IMR-90 (cell line): ENCODE measurements around the gene RFPL3. TPM values are rescaled to one million over a fixed set of nuclear protein-coding genes. Genes with fewer than 3 reads are reported as not detected.

Source experiments
- ATAC-seq: fragments of 200-7000 bp; cut with Tn5 transposase; 2 replicates; pipeline ENCODE4 v1.9.1; 2020; ENCODE audit warnings: low read depth, mild to moderate bottlenecking, moderate library complexity
- BruUV-seq: library from RNA; stranded (reverse); fragments of 400-500 nt; replicated peaks from 2 replicates; lab custom pipeline; 2021; lab: Mats Ljungman, UMichigan
- CTCF ChIA-PET: fragments of 300-600 bp; formaldehyde crosslinking; extraction: SDS; loops from one replicate; lab custom pipeline; 2021; ENCODE audit warnings: antibody characterized with exemption; lab: Yijun Ruan, JAX
- POLR2A ChIA-PET: fragments of 300-600 bp; sonication (Branson Sonifier 250); formaldehyde crosslinking; loops from one replicate; lab custom pipeline; 2022; ENCODE audit warnings: antibody characterized with exemption; ENCODE audit not compliant: unreplicated experiment; lab: Charles Lee
- DNase-seq: peaks from one replicate; pipeline ENCODE4 v3.0.0; 2013
- H2AFZ ChIP-seq: replicated peaks from 2 replicates; pipeline ENCODE3; 2013; ENCODE audit warnings: low read length, mild to moderate bottlenecking; ENCODE audit not compliant: poor library complexity
- H2AK5ac ChIP-seq: 2 replicates; pipeline ENCODE4 v1.6.1; 2013; ENCODE audit warnings: low read depth, low read length, inconsistent platforms
- H2AK9ac ChIP-seq: replicated peaks from 2 replicates; pipeline ENCODE3; 2013; ENCODE audit warnings: mild to moderate bottlenecking, low read depth, low read length, moderate library complexity; ENCODE audit not compliant: poor library complexity
- H2BK120ac ChIP-seq: 2 replicates; pipeline ENCODE4 v1.6.1; 2013; ENCODE audit warnings: low read depth, low read length, inconsistent platforms
- H2BK15ac ChIP-seq: 3 replicates; pipeline ENCODE4 v1.6.1; 2013; ENCODE audit warnings: low read depth, low read length, inconsistent platforms
- H2BK20ac ChIP-seq: 2 replicates; pipeline ENCODE4 v1.6.1; 2013; ENCODE audit warnings: low read depth, mild to moderate bottlenecking, inconsistent platforms, low read length, moderate library complexity
- H2BK5ac ChIP-seq: 2 replicates; pipeline ENCODE4 v1.6.1; 2013; ENCODE audit warnings: mild to moderate bottlenecking, low read depth, low read length, inconsistent platforms; ENCODE audit not compliant: poor library complexity, severe bottlenecking
- H3K14ac ChIP-seq: replicated peaks from 2 replicates; pipeline ENCODE4 v1.6.1; 2013; ENCODE audit warnings: low read depth, low read length, inconsistent platforms
- H3K18ac ChIP-seq: 2 replicates; pipeline ENCODE4 v1.6.1; 2013; ENCODE audit warnings: low read depth, low read length, control low read depth
- H3K23ac ChIP-seq: 2 replicates; pipeline ENCODE4 v1.6.1; 2013; ENCODE audit warnings: low read depth, low read length, inconsistent platforms
- H3K27ac ChIP-seq: 2 replicates; pipeline ENCODE4 v1.5.1; 2013; ENCODE audit warnings: mild to moderate bottlenecking, control low read depth, low read length; ENCODE audit not compliant: insufficient read depth
- H3K27me3 ChIP-seq: 2 replicates; pipeline ENCODE4 v1.6.1; 2013; ENCODE audit warnings: low read length; ENCODE audit not compliant: control insufficient read depth, insufficient read depth
- H3K36me3 ChIP-seq: 2 replicates; pipeline ENCODE4 v1.6.1; 2013; ENCODE audit warnings: low read length, mixed read lengths; ENCODE audit not compliant: control insufficient read depth, insufficient read depth
- H3K4ac ChIP-seq: 2 replicates; pipeline ENCODE4 v1.6.1; 2013; ENCODE audit warnings: low read depth, low read length, inconsistent platforms
- H3K4me1 ChIP-seq: 2 replicates; pipeline ENCODE4 v1.6.1; 2013; ENCODE audit warnings: low read length, mixed read lengths; ENCODE audit not compliant: control insufficient read depth, insufficient read depth
- H3K4me2 ChIP-seq: 2 replicates; pipeline ENCODE4 v1.6.1; 2013; ENCODE audit warnings: low read depth, mild to moderate bottlenecking, control low read depth, low read length, moderate library complexity
- H3K4me3 ChIP-seq: 2 replicates; pipeline ENCODE4 v1.5.1; 2013; ENCODE audit warnings: low read depth, mild to moderate bottlenecking, control low read depth, low read length, moderate library complexity; ENCODE audit not compliant: insufficient read depth
- H3K56ac ChIP-seq: 2 replicates; pipeline ENCODE4 v1.6.1; 2013; ENCODE audit warnings: low read length, inconsistent platforms; ENCODE audit not compliant: insufficient read depth; ENCODE audit errors: extremely low read depth
- H3K79me1 ChIP-seq, 2 experiments: 2 replicates each; pipeline ENCODE4 v1.6.1; 2013; ENCODE audit warnings: low read length in 2 of 2, inconsistent platforms in 1 of 2, low read depth in 1 of 2
- H3K9ac ChIP-seq: 2 replicates; pipeline ENCODE4 v1.6.1; 2013; ENCODE audit warnings: low read depth, low read length, control low read depth
- H3K9me1 ChIP-seq: 2 replicates; pipeline ENCODE4 v1.6.1; 2013; ENCODE audit warnings: low read length, inconsistent platforms; ENCODE audit not compliant: insufficient read depth
- H3K9me3 ChIP-seq: 2 replicates; pipeline ENCODE4 v1.6.1; 2013; ENCODE audit warnings: low read length; ENCODE audit not compliant: control insufficient read depth, insufficient read depth
- H4K20me1 ChIP-seq: 2 replicates; pipeline ENCODE4 v1.6.1; 2013; ENCODE audit warnings: low read length, inconsistent platforms; ENCODE audit not compliant: insufficient read depth
- H4K5ac ChIP-seq: 2 replicates; pipeline ENCODE4 v1.6.1; 2013; ENCODE audit warnings: mild to moderate bottlenecking, low read depth, low read length, control low read depth
- H4K8ac ChIP-seq, 2 experiments: 2 replicates each; pipeline ENCODE4 v1.6.1; 2013; ENCODE audit warnings: low read depth in 2 of 2, low read length in 2 of 2, control low read depth in 1 of 2, inconsistent platforms in 1 of 2
- H4K91ac ChIP-seq: 2 replicates; pipeline ENCODE4 v1.6.1; 2013; ENCODE audit warnings: low read depth, low read length, inconsistent platforms; ENCODE audit not compliant: insufficient read depth
- BHLHE40 ChIP-seq: fragments of 150-350 bp; IDR thresholded peaks from 2 replicates; pipeline ENCODE4 v1.6.1; 2016; ENCODE audit warnings: mild to moderate bottlenecking, low read depth, low read length
- CEBPB ChIP-seq: IDR thresholded peaks from 2 replicates; pipeline ENCODE4 v1.6.1; 2012; ENCODE audit warnings: low read depth, low read length, improper control_type of control experiment
- CHD1 ChIP-seq: IDR thresholded peaks from 2 replicates; pipeline ENCODE4 v1.6.1; 2012; ENCODE audit warnings: low read depth, low read length, improper control_type of control experiment
- FOS ChIP-seq: fragments of 150-350 bp; IDR thresholded peaks from 2 replicates; pipeline ENCODE4 v1.6.1; 2016; ENCODE audit warnings: low read depth, low read length
- MAFK ChIP-seq: IDR thresholded peaks from 2 replicates; pipeline ENCODE4 v1.6.1; 2012; ENCODE audit warnings: low read depth, low read length, improper control_type of control experiment
- MAZ ChIP-seq: IDR thresholded peaks from 2 replicates; pipeline ENCODE4 v1.6.1; 2012; ENCODE audit warnings: low read depth, mild to moderate bottlenecking, low read length, improper control_type of control experiment, moderate library complexity, borderline replicate concordance
- MXI1 ChIP-seq: IDR thresholded peaks from 2 replicates; pipeline ENCODE4 v1.6.1; 2012; ENCODE audit warnings: low read depth, mild to moderate bottlenecking, low read length, moderate library complexity, borderline replicate concordance
- NFE2L2 ChIP-seq: fragments of 150-350 bp; IDR thresholded peaks from 2 replicates; pipeline ENCODE4 v1.6.1; 2016; ENCODE audit warnings: low read depth, mild to moderate bottlenecking, low read length
- RAD21 ChIP-seq: IDR thresholded peaks from 2 replicates; pipeline ENCODE4 v1.6.1; 2012; ENCODE audit warnings: low read length, improper control_type of control experiment
- SMC3 ChIP-seq: fragments of 150-350 bp; IDR thresholded peaks from 2 replicates; pipeline ENCODE4 v1.6.1; 2016; ENCODE audit warnings: low read depth, mild to moderate bottlenecking, antibody characterized with exemption, low read length, moderate library complexity
- WGBS, 2 experiments: methylation state at CpG; one replicate each; pipeline versions ENCODE4 v1.1.5 to v1.1.7; 2013; ENCODE audit warnings: missing lambda C conversion rate in 2 of 2; ENCODE audit not compliant: insufficient read length in 1 of 2; ENCODE audit errors: extremely low coverage in 2 of 2; 5-methylcytosine and 5-hydroxymethylcytosine counted together
- dilution Hi-C: fragments of 300-500 bp; cut with HindIII; formaldehyde crosslinking; loops from one replicate; pipeline ENCODE4 v1.14.3; 2018; ENCODE audit warnings: low sequenced_read_pairs; ENCODE audit not compliant: unreplicated experiment
- in situ Hi-C: fragments of 300-500 bp; cut with MboI; formaldehyde crosslinking; loops from 3 replicates; pipeline ENCODE4 v1.14.3; 2019; ENCODE audit warnings: low sequenced_read_pairs, inconsistent platforms, mixed read lengths
- intact Hi-C: fragments of 100-400 bp; cut with micrococcal nuclease; formaldehyde crosslinking; loops from 2 replicates; pipeline ENCODE4 v1.10.0; 2022
- polyA plus RNA-seq, 3 experiments: library from polyadenylated mRNA; depleted of rRNA; stranded (reverse); fragments of >200 nt; gene quantifications; 2 replicates each; pipeline ENCODE4 v1.2.3, GENCODE V29; 2012; ENCODE audit warnings: low replicate concordance in 1 of 3
- total RNA-seq: library from RNA; depleted of rRNA; stranded (reverse); fragments of >200 nt; gene quantifications from 2 replicates; pipeline ENCODE4 v1.2.3, GENCODE V29; 2012
- TF ChIP-seq, protein P1 (sequence below): fragments of 150-350 bp; IDR thresholded peaks from 2 replicates; pipeline ENCODE4 v1.6.1; 2016; ENCODE audit warnings: low read depth, mild to moderate bottlenecking, low read length, moderate library complexity, borderline replicate concordance

Gene RFPL3
- total and polyA plus RNA-seq, 2 of the 4 experiments (the other 2 are of a cell fraction) = not detected

DNA sequence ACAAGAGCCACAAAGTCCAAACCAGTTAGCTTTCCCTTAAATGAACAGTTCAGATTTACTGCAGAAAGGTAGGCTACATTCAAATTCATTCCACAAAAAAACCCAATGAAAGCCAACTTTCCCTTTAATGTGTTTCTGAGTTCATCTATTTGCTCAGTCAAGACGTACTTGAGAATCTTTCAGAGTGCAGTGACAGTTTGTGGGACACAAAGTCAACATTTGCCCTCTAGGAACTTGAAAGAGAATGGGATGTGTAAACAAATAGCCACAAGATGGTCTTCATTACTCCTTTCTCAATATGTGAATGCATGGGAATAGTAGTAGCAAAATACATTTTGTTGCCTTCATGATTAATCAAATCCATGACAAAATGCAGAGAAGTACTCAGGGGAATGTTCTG, 38.6 kb downstream of the RFPL3 start:
- H3K9me1 ChIP-seq = no peaks in the 10 kb centered on the region
- no peak overlapping the region for H2BK5ac ChIP-seq
- no peaks in the 10 kb centered on the region for H4K20me1 ChIP-seq
- no peaks in the 10 kb centered on the region for H3K27me3 ChIP-seq
- no peak overlapping the region for H3K18ac ChIP-seq
- DNase-seq (no peak), ATAC-seq (no peak)
- no peak overlapping the region for H2AFZ ChIP-seq
- peaks cover 0 to 4% of the 10 kb centered on the region in 2 experiments; a peak in 1 of 4 replicates for H3K79me1 ChIP-seq
- no peak overlapping the region for H3K56ac ChIP-seq
- ChIA-PET CTCF (no interaction called here), POLR2A (no interaction called here)
- TF ChIP-seq MAZ = no peak
- TF ChIP-seq BHLHE40 = no peak
- TF ChIP-seq NFE2L2 = no peak
- TF ChIP-seq, protein P1, sequence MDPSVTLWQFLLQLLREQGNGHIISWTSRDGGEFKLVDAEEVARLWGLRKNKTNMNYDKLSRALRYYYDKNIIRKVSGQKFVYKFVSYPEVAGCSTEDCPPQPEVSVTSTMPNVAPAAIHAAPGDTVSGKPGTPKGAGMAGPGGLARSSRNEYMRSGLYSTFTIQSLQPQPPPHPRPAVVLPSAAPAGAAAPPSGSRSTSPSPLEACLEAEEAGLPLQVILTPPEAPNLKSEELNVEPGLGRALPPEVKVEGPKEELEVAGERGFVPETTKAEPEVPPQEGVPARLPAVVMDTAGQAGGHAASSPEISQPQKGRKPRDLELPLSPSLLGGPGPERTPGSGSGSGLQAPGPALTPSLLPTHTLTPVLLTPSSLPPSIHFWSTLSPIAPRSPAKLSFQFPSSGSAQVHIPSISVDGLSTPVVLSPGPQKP = no peak
- no peak for TF ChIP-seq CEBPB
- TF ChIP-seq CHD1 = no peak
- TF ChIP-seq MXI1 = no peak
- TF ChIP-seq RAD21 = no peak
- TF ChIP-seq FOS = no peak
- no peak for TF ChIP-seq SMC3
- TF ChIP-seq MAFK = no peak
- H3K27ac ChIP-seq = no peak overlapping the region
- no peak overlapping the region for H3K9ac ChIP-seq
- H2AK5ac ChIP-seq = no peak overlapping the region
- H2BK20ac ChIP-seq = no peak overlapping the region
- H3K9me3 ChIP-seq = no peaks in the 10 kb centered on the region
- H4K8ac ChIP-seq = no peak overlapping the region
- no peak overlapping the region for H3K14ac ChIP-seq
- no peak overlapping the region for H3K4ac ChIP-seq
- in situ Hi-C loops = loop anchor here (10.0 kb wide), 1 partner anchor 429 kb away; no protein-coding TSS in a partner anchor
- no peak overlapping the region for H3K23ac ChIP-seq
- no peak overlapping the region for H4K91ac ChIP-seq
- no TSS peak for BruUV-seq
- H3K4me1 ChIP-seq = no peaks in the 10 kb centered on the region
- H3K4me2 ChIP-seq = no peak overlapping the region
- intact Hi-C loops = no loop called here
- no peak overlapping the region for H2BK120ac ChIP-seq
- H3K4me3 ChIP-seq = no peak overlapping the region
- no peak overlapping the region for H2AK9ac ChIP-seq
- peaks cover 62% of the 10 kb centered on the region for H3K36me3 ChIP-seq
- dilution Hi-C loops = no loop called here
- no CpG with 5 or more reads among the region's 1 CpG for WGBS, 2 experiments
- no peak overlapping the region for H4K5ac ChIP-seq
- H2BK15ac ChIP-seq = no peak overlapping the region
